HG03196 (cell line): ENCODE measurements around the gene STIL.
"Not testable (repeated sequence)": the region's sequence is repeated elsewhere in the genome, so short reads cannot be mapped to it uniquely, and the experiment has no call there.

ENCODE experiments used
- ATAC-seq: cut with Tn5 transposase; IDR thresholded peaks from one replicate; pipeline ENCODE4 v1.9.1; 2021; ENCODE audit not compliant: unreplicated experiment

STIL gene

DNA sequence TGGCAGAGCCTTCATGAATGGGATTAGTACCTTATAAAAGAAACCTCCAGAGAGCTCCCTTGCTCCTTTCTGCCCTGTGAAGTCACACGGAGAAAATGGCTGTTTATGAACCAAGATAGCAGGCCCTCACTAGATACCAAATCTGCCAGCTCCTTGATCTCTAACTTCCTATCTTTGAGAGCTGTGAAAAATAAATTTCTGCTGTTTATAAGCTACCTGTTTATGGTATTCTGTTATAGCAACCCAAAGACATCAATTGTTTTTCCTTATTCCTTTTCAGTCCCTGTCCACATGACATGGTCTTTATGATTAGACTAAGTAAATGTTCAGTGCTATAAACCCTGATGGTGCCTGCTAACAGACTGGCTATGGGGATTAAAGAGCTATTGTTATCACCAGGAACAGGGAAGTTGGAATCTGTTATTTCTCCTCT, 9.7 kb upstream of the STIL start:
- no peak for ATAC-seq

- ATAC-seq, result not testable (repeated sequence)
Measured at GRCh38 chr1:47319968-47320367, 6.0 kb upstream of the STIL start.

- no peak for ATAC-seq
Measured at GRCh38 chr1:47317841-47318240, 3.9 kb upstream of the STIL start.

- no peak for ATAC-seq
Measured at GRCh38 chr1:47309427-47309826, 4.5 kb downstream of the STIL start.

GRCh38 chr1:47302472-47302871, 11.5 kb downstream of the STIL start:
- no peak for ATAC-seq

GRCh38 chr1:47298025-47298699, 15.8 kb downstream of the STIL start:
- no peak for ATAC-seq

GRCh38 chr1:47295579-47295978, 18.4 kb downstream of the STIL start:
- no peak for ATAC-seq

DNA sequence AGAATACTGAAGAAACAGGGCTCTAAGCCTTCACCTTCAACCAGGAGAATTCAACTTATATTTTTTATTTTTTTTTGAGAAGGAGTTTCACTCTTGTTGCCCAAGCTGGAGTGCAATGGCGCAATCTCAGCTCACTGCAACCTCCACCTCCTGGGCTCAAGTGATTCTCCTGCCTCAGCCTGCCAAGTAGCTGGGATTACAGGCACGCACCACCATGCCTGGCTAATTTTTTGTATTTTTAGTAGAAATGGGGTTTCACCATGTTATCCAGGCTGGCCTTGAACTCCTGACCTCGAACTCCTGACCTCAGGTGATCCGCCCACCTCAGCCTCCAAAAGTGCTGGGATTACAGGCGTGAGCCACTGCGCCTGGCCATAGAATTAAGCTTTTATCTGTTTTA, 19.1 kb downstream of the STIL start:
- ATAC-seq, result not testable (repeated sequence)

DNA sequence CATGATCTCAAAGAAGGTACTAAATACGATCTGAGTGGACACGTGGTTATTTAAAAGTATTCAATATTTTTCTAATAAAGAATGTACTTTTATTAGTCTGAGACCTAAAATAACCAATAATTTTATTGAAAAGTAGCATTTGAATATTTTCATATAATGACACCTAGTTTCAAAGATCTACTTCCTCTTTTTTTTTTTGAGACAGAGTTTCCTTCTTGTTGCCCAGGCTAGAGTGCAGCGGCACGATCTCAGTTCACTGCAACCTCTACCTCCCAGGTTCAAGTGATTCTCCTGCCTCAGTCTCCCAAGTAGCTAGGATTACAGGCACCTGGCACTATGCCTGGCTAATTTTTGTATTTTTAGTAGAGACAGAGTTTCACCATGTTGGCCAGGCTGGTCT, 25.8 kb downstream of the STIL start:
- ATAC-seq, result not testable (repeated sequence)

- ATAC-seq, result no peak
Measured at GRCh38 chr1:47280142-47280541, 33.8 kb downstream of the STIL start.

GRCh38 chr1:47276850-47277249, 37.1 kb downstream of the STIL start:
- ATAC-seq, result no peak

DNA sequence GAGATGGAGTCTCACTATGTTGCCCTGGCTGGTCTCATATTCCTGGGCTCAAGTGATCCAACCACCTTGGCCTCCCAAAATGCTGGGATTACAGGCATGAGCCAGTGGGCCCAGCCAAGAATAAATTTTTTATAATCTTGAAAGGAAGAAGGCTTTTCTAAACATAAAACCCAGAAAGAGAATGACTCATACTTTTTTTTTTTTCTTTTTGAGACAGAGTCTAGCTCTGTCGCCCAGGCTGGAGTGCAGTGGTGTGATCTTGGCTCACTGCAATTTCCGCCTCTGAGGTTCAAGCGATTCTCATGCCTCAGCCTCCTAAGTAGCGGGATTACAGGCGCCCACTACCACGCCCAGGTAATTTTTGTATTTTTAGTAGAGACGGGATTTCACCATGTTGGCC, 38.1 kb downstream of the STIL start:
- ATAC-seq, result not testable (repeated sequence)

- not testable (repeated sequence) for ATAC-seq
Measured at GRCh38 chr1:47265529-47265928, 48.4 kb downstream of the STIL start.

DNA sequence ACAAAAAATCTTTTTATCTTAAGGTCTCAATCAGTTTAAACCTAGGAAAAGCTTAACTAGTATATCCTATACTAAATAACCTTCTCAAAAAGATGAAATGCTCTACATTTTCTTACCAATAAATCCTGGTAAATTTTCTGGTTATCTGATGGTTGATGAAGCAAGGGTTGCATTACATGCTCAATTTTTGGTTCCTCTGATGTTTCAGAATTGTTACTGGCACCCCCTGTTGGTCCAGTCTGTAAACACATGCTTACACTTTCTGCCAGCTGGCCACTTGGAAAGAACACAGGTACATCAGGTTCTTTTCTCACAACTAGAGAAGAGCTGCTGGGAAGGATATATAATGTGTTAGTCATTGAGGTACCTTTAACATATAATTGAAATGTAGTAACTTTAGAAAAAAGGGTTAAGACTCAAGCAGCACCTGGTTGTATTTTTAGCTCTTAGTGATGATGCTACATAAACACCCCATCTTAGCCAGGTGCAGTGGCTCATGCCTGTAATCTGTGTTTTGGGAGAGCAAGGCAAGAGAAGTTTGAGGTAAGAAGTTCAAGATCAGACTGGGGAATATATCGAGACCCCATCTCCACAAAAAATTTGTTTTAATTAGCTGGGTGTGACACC, 51.0 kb downstream of the STIL start:
- ATAC-seq, result no peak

- ATAC-seq, result no peak
Measured at GRCh38 chr1:47257224-47257623, 56.7 kb downstream of the STIL start.

- no peak for ATAC-seq
Measured at GRCh38 chr1:47252795-47253194, 61.2 kb downstream of the STIL start.

DNA sequence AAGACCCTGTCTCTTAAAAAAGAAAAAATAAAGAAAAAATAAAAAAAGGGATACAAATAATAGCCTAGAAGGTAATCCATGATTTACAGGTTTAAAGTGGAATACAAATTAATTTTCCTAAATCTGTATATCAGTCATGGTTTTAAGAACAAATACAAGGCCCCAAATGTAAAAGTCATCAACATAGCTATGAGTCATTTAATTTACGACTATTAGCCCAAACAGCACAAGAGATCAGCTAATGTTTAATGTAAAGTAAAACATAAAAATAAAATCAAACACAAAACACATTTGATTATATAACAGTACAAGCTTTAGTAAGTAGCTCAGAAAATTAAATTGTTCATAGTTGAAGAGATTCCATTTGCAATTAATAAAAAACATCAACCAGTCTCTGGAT, 61.6 kb downstream of the STIL start:
- ATAC-seq, result no peak

DNA sequence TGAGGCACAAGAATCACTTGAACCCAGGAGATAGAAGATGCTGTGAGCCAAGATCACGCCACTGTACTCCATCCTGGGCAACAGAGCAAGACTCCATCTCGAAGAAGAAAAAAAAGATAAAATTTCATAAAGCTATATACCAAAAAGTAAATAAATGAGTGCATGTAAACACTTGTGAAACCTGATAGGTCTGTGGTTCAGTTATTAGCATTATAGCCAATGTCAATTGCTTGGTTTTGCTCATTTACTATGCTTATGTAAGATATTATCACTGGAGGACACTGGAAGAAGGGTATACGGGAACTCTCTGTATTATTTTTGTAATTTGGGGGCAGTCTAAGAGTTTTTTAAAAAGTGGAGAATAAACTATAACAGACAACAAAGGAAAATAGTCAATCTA, 64.2 kb downstream of the STIL start:
- ATAC-seq, result no peak

DNA sequence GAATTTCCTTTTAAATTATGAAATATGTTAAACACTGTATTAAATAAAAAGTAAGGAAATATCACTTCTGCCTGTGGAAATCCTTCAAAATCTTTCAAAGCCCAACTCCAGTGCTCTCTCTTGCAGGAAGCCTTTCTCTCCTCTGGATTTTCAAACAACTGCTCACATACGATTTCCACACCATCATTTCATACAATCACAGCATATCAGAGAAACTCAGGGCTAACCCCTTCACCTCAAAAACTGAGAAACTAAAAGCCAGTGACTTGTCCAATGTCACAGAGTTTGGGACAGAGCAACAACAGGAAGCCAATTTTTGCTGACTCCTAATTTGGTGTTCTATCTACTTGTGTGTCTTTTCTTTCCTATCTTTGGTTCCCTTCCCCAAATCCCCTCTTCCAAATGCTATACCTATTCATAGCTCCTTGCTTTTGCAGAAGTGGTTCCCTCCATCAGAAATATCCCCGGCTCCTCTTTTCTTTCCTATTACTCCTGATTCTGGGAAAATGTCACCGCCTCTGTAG, 69.5 kb downstream of the STIL start:
- no peak for ATAC-seq

GRCh38 chr1:47243910-47244309, 70.0 kb downstream of the STIL start:
- no peak for ATAC-seq

- ATAC-seq, result no peak
Measured at GRCh38 chr1:47241114-47242113, 72.5 kb downstream of the STIL start.
